HG03439 (cell line): Measurements from ENCODE around the gene IFNB1.

Source experiments
- ATAC-seq: cut with Tn5 transposase; IDR thresholded peaks from one replicate; pipeline ENCODE4 v1.9.1; 2021; ENCODE audit warnings: mild to moderate bottlenecking, moderate library complexity; ENCODE audit not compliant: unreplicated experiment

Gene IFNB1

GRCh38 chr9:21070906-21071305, 6.8 kb downstream of the IFNB1 start:
- no peak for ATAC-seq

- ATAC-seq: no peak
Observed at GRCh38 chr9:21070171-21070571, 7.6 kb downstream of the IFNB1 start.

GRCh38 chr9:21060919-21061561, 16.7 kb downstream of the IFNB1 start:
- no peak for ATAC-seq

GRCh38 chr9:21056931-21057330, 20.8 kb downstream of the IFNB1 start:
- no peak for ATAC-seq

- no peak for ATAC-seq
Observed at GRCh38 chr9:21053851-21054250, 23.9 kb downstream of the IFNB1 start.

GRCh38 chr9:21047281-21047691, 30.5 kb downstream of the IFNB1 start:
- ATAC-seq: no peak

- ATAC-seq: no peak
Observed at GRCh38 chr9:21043841-21044240, 33.9 kb downstream of the IFNB1 start.

- no peak for ATAC-seq
Observed at GRCh38 chr9:21042466-21042865, 35.3 kb downstream of the IFNB1 start.

- no peak for ATAC-seq
Observed at GRCh38 chr9:21039302-21039701, 38.4 kb downstream of the IFNB1 start.

- no peak for ATAC-seq
Observed at GRCh38 chr9:21037278-21037677, 40.5 kb downstream of the IFNB1 start.

GRCh38 chr9:21031808-21032183, 45.9 kb downstream of the IFNB1 start:
- ATAC-seq: no peak

GRCh38 chr9:21031091-21031807, 46.5 kb downstream of the IFNB1 start, which contains the start of gene HACD4:
TSS of gene HACD4 (minus strand) at chr9:21031640. CDS start at chr9:21031590, 50 bp downstream.
- peak; percentile 56 for ATAC-seq

GRCh38 chr9:21030389-21031035, 47.2 kb downstream of the IFNB1 start:
- ATAC-seq: peak; percentile 45

- ATAC-seq: no peak
Observed at GRCh38 chr9:21029661-21030060, 48.1 kb downstream of the IFNB1 start.

- no peak for ATAC-seq
Observed at GRCh38 chr9:21028466-21028865, 49.3 kb downstream of the IFNB1 start.

GRCh38 chr9:21027295-21027694, 50.4 kb downstream of the IFNB1 start:
- no peak for ATAC-seq
